ENCODE measurements around the gene ACIN1. TPM values are rescaled to one million over a fixed set of nuclear protein-coding genes. Genes with fewer than 3 reads are reported as not detected.

The ACIN1 gene
- total RNA-seq, 6 donors from 2014 or later, result 91.1 to 350 (median 139) TPM

GRCh38 chr14:23040100-23040499, 54.8 kb downstream of the ACIN1 start:
- 93 to 100% methylated on average over 4 of the region's 4 CpGs for WGBS, 2 donors
- DNase-seq (no peak), ATAC-seq (ENCODE audit: low FRiP score in 2 of 2) (no peak)
- Histone ChIP-seq H3K4me1 (peaks cover 0 to 6% (median 3%) of the 10 kb centered on the region in 4 donors), H3K36me3 (no peaks in the 10 kb centered on the region), H3K4me3 (no peak overlapping the region), H3K27ac (no peak overlapping the region), H3K27me3 (no peaks in the 10 kb centered on the region), H3K9me3 (no peaks in the 10 kb centered on the region)
- TF ChIP-seq EP300 (IDR thresholded peaks at IDR 0.05) (no peak), POLR2A (IDR thresholded peaks at IDR 0.05) (no peak), POLR2AphosphoS5 (IDR thresholded peaks at IDR 0.05) (no peak)
- TF ChIP-seq, protein P1, sequence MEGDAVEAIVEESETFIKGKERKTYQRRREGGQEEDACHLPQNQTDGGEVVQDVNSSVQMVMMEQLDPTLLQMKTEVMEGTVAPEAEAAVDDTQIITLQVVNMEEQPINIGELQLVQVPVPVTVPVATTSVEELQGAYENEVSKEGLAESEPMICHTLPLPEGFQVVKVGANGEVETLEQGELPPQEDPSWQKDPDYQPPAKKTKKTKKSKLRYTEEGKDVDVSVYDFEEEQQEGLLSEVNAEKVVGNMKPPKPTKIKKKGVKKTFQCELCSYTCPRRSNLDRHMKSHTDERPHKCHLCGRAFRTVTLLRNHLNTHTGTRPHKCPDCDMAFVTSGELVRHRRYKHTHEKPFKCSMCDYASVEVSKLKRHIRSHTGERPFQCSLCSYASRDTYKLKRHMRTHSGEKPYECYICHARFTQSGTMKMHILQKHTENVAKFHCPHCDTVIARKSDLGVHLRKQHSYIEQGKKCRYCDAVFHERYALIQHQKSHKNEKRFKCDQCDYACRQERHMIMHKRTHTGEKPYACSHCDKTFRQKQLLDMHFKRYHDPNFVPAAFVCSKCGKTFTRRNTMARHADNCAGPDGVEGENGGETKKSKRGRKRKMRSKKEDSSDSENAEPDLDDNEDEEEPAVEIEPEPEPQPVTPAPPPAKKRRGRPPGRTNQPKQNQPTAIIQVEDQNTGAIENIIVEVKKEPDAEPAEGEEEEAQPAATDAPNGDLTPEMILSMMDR (IDR thresholded peaks at IDR 0.05), result no peak

GRCh38 chr14:23035303-23036144, 59.4 kb downstream of the ACIN1 start:
- H3K4me1 ChIP-seq, result peaks cover 9 to 15% (median 13%) of the 10 kb centered on the region in 4 donors
- peak overlapping the region in 3 of 4 donors; percentile 60 to 62 (median 60) for H3K4me3 ChIP-seq
- DNase-seq (no peak), ATAC-seq (ENCODE audit: low FRiP score in 2 of 2) (no peak)
- no peaks in the 10 kb centered on the region for H3K27me3 ChIP-seq
- peak overlapping the region; percentile 88 to 93 (median 92) for H3K27ac ChIP-seq
- TF ChIP-seq, protein P1 (IDR thresholded peaks at IDR 0.05), result peak in 2 of 6 experiments; percentile 29 to 37
- TF ChIP-seq EP300 (IDR thresholded peaks at IDR 0.05), result no peak
- 68 to 71% methylated on average over 14 of the region's 14 CpGs for WGBS, 2 donors
- no peaks in the 10 kb centered on the region for H3K9me3 ChIP-seq
- peaks cover 15 to 29% (median 22%) of the 10 kb centered on the region in 4 donors for H3K36me3 ChIP-seq

DNA sequence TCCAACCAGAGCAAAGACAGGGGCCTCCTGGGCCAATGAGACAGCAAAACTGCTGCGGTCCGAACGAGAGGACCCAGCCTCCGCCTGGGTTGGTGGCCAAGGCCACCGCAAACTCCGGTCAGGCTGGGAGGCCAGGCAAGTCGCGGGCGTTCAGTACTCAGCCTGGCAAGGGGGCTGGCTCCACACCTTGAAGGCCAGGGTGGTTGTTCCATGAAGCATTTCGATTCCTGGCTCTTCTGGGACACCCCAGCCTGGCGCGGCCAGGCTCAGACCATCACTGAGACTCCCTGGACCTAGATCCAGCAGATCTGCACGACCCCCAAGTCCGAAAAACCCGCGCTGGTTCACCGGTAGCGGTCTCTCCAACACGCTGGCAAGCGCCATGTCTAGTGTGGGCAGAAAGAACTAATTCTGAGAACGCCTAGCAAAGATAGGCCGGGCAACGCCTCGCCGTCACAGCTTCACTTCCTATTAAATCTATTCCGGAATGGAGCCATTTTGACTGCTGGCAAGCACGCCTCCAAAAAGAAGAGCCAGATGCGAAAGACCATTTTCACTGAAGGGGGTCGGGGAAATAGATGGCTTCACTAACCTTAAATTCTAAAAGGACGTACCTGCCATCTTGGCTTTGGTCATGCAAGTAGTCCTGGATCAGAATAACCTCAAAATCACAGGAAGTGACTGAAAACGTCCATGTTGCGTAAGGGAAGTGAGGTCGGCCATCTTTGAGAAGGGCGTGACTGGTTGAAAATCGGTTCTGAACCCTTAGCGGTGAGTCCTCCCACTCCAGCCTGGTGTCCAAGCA, 60.2 kb downstream of the ACIN1 start, which contains the start of gene PSMB5:
Gene PSMB5 (minus strand): TSS at position 403 of the 805 bp plus-strand sequence. CDS start 19 bp downstream, at position 384.
- H3K9me3 ChIP-seq, result no peaks in the 10 kb centered on the region
- 1% methylated on average over 23 to 27 of the region's 36 CpGs for WGBS, 2 donors
- H3K4me1 ChIP-seq, result peaks cover 9 to 15% (median 13%) of the 10 kb centered on the region in 4 donors
- TF ChIP-seq POLR2A (IDR thresholded peaks at IDR 0.05) (peak in 3 of 4 donors; percentile 32 to 69 (median 43)), EP300 (IDR thresholded peaks at IDR 0.05) (no peak), POLR2AphosphoS5 (IDR thresholded peaks at IDR 0.05) (peak; percentile 70 to 85)
- TF ChIP-seq, protein P1 (IDR thresholded peaks at IDR 0.05), result peak in 1 of 6 experiments; percentile 35
- no peaks in the 10 kb centered on the region for H3K27me3 ChIP-seq
- DNase-seq (peak; percentile 80 to 93), ATAC-seq (ENCODE audit: low FRiP score in 2 of 2) (peak; percentile 98 to 99)
- H3K4me3 ChIP-seq, result peak within 1 kb of the TSS; percentile 60 to 81 (median 61)
- H3K27ac ChIP-seq, result peak within 1 kb of the TSS; percentile 88 to 93 (median 92)
- H3K36me3 ChIP-seq, result peaks cover 15 to 34% (median 23%) of the 10 kb centered on the region in 4 donors

GRCh38 chr14:23033801-23034497, 61.0 kb downstream of the ACIN1 start:
- ATAC-seq (ENCODE audit: low FRiP score in 2 of 2) (no peak), DNase-seq (no peak)
- Histone ChIP-seq H3K27me3 (no peaks in the 10 kb centered on the region), H3K4me1 (peaks cover 9 to 16% (median 14%) of the 10 kb centered on the region in 4 donors), H3K4me3 (peak overlapping the region; percentile 60 to 81 (median 61)), H3K36me3 (peaks cover 15 to 38% (median 28%) of the 10 kb centered on the region in 4 donors), H3K9me3 (no peaks in the 10 kb centered on the region), H3K27ac (peak overlapping the region; percentile 88 to 93 (median 92))
- TF ChIP-seq, protein P1 (IDR thresholded peaks at IDR 0.05), result no peak
- TF ChIP-seq EP300 (IDR thresholded peaks at IDR 0.05) (no peak), POLR2A (IDR thresholded peaks at IDR 0.05) (no peak), POLR2AphosphoS5 (IDR thresholded peaks at IDR 0.05) (no peak)
- 39 to 49% methylated on average over 14 to 17 of the region's 17 CpGs for WGBS, 2 donors

Measured in upper lobe of left lung (tissue), 6 donors.